HG02885 (cell line): ENCODE results near the gene SCNN1A.

Source experiments
- ATAC-seq: cut with Tn5 transposase; IDR thresholded peaks from one replicate; pipeline ENCODE4 v1.9.1; 2021; ENCODE audit warnings: mild to moderate bottlenecking; ENCODE audit not compliant: unreplicated experiment, poor library complexity

SCNN1A gene

GRCh38 chr12:6323340-6323994 lies 51.9 kb downstream of the SCNN1A start:
- no peak for ATAC-seq

- ATAC-seq, result no peak
Observed at GRCh38 chr12:6322969-6323339, 52.4 kb downstream of the SCNN1A start.

- no peak for ATAC-seq
Observed at GRCh38 chr12:6322352-6322751, 53.0 kb downstream of the SCNN1A start.

GRCh38 chr12:6321905-6322304 lies 53.5 kb downstream of the SCNN1A start:
- ATAC-seq, result no peak

- ATAC-seq, result no peak
Observed at GRCh38 chr12:6319446-6319845, 55.9 kb downstream of the SCNN1A start.

GRCh38 chr12:6318440-6318879 lies 56.9 kb downstream of the SCNN1A start:
- no peak for ATAC-seq

DNA sequence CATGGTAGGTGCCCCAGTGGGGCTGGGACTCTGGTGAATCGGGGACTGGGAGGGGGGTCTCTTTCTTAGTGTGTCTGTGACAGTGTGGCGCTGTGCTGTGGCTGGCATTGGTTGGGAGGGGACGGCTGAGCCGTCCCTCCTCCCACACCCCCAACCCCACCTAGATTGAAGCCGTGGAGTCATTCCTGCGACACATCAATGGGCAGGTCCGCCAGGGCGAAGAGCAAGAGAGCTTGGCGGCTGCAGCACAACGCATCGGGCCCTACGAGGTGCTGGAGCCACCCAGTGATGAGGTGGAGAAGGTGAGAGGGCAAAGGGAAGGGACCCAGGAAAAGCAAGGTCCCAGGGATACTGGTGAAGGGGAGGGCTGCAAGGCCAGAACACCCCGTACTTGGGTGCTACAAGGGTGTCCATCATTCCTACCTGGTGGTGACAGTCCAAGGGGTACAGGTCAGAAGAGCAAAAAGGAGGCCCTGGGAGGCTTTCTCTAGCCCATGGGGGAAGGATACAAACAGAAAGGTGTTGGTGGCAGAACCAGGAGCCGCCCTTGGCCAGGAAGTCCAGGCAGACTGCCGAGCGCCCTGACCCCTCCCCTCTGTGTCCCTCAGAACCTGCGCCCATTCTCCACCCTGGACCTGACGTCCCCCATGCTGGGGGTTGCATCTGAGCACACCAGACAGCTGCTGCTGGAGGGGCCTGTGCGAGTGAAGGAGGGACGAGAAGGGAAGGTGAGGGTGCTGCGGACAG lies 57.5 kb downstream of the SCNN1A start:
- ATAC-seq, result no peak

DNA sequence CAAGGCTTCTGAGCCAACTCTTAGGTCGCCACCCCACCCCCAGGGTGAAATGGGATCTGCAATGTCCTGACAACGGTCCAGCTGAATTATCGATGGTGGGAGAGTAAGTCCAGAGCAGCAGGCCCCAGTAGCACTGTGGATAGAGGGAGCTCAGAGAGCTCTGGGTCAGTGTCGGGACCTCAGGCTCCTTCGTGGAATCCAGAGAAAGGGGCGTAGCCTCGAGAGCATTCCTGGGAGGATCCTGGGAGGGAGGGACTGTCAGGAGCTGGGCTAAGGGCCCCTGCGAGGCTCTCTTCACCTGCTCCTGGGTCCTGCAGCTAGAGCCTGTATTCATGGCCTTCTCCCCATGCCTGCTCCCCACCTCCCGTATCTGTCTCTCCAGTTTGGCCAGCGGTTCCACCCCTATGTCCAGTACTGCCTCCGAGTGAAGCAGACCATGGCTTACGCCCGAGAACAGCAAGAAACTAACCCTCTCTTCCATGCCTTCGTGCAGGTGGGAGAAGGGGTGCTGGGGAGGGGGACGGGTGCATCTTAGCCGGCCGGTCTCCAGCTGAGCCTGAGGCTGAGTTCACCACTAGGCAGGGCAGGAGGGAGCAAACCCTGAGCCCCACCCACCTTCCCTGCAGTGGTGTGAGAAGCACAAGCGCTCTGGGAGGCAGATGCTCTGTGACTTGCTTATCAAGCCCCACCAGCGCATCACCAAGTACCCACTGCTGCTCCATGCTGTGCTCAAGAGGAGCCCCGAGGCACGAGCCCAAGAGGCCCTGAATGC lies 58.3 kb downstream of the SCNN1A start:
- no peak for ATAC-seq

DNA sequence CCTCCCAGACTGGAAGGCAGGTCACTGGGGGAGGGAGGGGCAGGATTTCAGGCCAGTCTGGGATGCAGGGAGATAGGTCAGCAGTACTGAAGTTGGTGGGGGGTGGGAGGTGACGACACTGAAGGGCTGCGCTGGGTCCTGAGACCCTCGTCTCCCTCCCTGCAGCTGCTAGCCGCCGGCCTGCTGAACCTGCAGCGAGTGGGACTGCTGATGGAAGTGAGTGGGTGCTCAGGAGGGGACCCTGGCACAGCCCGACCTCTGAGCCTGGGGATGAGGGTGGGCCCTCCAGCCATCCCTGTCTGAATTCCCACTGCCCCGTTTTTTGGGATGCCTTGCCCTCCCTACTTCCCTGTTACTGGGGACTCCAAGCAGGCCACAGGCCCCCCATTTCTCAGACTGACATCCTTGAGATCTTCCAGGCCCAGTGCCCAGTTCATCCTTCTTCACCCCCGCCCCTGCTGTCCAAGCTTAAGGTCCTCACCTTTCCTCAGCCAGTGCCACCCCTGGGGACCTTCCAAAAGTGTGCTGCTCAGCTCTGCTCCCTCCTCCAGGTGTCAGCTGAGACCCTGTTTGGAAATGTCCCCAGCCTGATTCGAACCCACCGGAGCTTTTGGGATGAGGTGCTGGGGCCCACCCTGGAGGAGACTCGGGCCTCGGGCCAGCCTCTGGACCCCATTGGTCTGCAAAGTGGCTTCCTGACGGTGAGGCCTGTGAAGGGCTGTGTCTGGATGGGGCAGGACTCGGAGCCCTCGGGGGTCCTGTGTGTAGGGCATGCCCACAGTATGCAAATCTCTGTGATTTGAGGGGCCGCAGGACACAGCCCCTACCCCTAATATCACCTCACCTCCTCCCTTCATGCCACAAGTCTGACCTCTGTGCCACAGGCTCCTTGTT lies 59.4 kb downstream of the SCNN1A start:
- no peak for ATAC-seq

GRCh38 chr12:6315184-6315583 lies 60.2 kb downstream of the SCNN1A start:
- ATAC-seq, result no peak

GRCh38 chr12:6314776-6315175 lies 60.6 kb downstream of the SCNN1A start:
- no peak for ATAC-seq

DNA sequence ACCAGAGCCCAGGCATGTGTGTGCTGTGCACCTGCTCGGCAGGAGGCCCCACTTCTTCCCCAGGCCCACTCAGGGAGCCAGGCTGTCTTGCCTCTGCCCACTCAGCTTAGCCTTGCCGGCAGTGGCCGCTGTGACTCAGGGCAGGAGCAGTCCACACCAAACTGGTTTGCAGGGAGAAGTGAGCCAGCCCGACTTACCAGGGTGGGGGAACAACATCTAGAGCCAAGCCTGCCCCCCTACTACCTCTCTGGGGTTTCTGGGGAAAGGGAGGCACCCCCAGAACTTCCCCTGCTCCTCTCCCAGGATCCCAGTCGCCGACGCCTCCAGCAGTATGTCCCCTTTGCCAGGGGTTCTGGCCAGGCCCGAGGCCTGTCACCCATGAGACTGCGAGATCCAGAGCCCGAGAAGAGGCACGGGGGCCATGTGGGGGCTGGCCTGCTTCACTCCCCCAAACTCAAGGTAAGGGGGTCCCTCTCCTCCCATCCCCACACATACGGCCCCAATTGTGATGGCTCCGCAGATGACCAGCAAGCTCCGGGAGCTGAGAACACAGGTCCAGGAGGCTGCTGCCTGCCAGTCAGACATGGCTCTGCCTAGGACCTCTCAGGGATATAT lies 61.9 kb downstream of the SCNN1A start:
- no peak for ATAC-seq

GRCh38 chr12:6312529-6313325 lies 62.6 kb downstream of the SCNN1A start:
- ATAC-seq, result no peak

- ATAC-seq, result no peak
Observed at GRCh38 chr12:6311822-6312528, 63.4 kb downstream of the SCNN1A start.

GRCh38 chr12:6310771-6311610 lies 64.4 kb downstream of the SCNN1A start:
- ATAC-seq, result no peak

DNA sequence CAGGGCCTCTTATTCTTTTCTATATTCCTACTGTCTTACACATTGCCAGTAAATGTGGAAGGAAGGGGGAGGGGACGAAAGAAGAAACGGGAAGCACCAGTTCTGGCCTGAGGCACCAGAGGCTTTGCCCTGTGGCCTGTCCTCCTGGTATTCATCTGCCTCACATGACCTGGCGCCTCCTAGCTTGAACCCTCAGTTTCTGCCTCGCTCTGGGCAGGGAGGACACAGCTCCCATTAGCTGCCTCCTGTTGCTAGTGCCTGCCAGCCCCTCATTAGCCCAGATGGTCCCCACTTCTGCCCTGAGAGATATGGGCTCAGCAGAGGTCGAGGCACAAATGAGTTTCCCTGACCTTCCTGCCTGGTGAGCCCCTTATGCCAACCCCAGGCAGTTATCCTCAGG lies 67.8 kb downstream of the SCNN1A start:
- ATAC-seq, result no peak

- no peak for ATAC-seq
Observed at GRCh38 chr12:6306599-6307220, 68.7 kb downstream of the SCNN1A start.
